ENCODE results near the gene MYT1.
"Not testable (repeated sequence)": the region's sequence is repeated elsewhere in the genome, so short reads cannot be mapped to it uniquely, and the experiment has no call there.

The MYT1 gene

GRCh38 chr20:64164123-64164836 is at the start of gene MYT1:
Gene MYT1, plus strand, starts transcription at chr20:64164452. Its CDS starts 34,410 bp downstream, at chr20:64198862.
- DNase-seq (ENCODE audit: low read depth) = no peak

DNA sequence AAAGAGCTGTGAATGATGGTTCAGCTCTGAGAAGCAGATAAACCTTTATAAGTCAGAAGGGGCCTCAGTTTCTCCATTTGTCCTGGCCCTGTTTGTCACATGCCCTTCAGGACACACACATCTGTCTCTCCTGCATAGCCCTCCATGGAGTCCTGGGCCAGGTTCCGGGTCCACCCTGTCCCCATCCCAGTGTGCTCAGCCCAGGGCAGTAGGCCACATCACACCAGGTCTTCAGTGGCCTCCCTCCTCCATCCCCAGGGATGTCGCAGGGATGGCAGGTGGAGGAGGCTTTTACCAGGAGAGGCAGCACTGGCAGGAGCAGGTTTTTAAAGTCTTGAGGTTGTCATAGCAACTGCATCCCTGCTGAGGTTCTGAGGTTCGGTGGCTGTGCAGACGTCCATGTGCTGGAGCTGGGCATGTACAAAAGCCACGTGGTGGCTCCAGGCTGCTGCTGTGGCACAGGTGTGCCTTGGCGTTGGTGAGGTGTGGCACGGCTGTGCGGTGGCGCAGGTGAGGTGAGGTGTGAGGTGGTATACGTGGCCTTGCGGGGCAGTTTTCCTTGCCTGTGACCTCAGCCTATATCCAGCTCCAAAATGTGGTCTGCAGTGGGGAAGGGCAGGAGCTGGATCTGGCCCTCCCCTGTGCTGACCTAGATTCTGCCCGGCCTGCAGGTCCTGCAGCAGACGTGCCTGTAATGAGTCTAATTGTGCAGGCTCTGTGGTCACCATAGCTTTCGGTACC is 48.9 kb upstream of the MYT1 start:
- DNase-seq (ENCODE audit: low read depth) = no peak

GRCh38 chr20:64116016-64116415 is 48.2 kb upstream of the MYT1 start:
- no peak for DNase-seq (ENCODE audit: low read depth)

DNA sequence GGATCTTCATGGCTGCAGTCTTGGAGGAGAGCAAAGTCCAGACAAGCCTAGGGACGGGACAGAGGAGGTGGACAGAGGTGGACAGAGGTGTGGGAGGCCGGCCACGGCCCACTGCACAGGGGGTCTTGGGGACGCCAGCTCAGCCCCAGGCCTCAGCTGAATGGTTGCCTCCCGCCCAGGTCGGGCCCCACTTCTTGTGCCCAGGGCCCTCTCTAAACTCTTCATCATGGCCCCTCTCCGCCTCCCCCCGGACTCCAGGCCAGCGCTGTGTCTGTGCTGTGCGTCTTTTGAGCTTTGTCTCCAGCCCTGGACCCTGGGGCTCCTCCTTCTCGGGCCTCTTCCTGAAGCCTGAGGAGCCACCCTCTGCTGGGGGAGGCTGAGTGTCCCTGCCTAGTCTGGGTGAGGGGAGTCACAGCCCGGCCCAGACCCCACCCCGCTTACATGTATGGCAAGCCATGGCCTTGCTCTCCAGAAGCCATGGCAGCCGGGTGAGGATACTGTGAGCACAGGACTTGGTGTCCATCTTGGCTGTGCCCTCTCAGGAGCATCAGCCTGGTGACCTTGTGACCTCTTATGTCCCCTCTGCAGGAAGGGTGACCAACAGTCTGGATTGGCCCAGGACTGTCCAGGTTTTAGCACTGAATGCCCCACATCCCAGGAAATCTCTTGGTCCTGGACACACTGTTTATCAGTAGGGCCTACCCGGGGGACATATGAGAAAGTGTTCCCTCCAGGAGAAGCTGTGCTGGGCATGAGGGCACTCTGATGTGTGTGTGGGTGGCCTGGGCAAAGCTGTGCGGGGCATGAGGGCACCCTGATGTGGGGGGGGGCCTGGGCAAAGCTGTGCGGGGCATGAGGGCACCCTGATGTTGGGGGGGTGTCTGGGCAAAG is 47.5 kb upstream of the MYT1 start:
- no peak for DNase-seq (ENCODE audit: low read depth)

DNA sequence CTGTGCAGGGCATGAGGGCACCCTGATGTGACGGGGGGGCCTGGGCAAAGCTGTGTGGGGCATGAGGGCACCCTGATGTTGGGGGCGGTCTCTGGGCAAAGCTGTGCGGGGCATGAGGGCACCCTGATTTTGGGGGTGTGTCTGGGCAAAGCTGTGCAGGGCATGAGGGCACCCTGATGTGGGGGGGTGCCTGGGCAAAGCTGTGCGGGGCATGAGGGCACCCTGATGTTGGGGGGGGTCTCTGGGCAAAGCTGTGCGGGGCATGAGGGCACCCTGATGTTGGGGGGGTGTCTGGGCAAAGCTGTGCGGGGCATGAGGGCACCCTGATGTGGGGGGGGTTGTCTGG is 46.8 kb upstream of the MYT1 start:
- DNase-seq (ENCODE audit: low read depth) = not testable (repeated sequence)

GRCh38 chr20:64119301-64119680 is 45.0 kb upstream of the MYT1 start:
- no peak for DNase-seq (ENCODE audit: low read depth)

DNA sequence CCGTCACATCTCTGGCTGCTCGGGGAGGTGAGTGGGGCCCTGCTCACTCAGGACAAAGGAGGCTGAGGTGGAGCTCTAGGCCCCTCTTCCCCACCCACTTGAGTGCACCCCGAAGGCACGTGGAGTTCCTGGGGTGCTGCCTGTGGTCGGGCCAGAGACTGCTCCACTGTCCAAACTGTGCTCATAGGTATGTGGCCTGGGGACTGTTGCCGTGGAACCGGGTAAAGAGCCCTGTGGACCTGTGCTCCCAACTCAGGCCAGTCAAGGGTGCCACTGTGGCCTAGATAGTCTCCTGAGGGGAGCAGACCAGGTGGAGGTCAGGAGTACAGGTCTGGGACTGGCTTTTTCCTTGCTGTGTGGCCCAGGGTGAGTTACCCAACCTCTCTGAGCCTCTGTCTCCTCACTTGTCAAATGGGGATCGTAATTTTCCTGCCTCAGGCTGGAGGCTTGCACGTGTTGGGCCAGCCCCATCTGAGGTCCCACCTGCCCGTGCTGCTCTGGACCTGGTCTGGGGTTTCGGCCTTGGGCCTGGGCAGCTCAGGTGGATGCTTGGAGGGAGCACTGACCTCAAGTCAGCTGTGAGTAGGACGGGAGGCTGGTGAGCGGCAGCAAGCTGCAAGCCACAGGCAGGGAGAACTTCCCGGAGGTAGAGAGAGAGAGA is 44.4 kb upstream of the MYT1 start:
- DNase-seq (ENCODE audit: low read depth) = no peak

DNA sequence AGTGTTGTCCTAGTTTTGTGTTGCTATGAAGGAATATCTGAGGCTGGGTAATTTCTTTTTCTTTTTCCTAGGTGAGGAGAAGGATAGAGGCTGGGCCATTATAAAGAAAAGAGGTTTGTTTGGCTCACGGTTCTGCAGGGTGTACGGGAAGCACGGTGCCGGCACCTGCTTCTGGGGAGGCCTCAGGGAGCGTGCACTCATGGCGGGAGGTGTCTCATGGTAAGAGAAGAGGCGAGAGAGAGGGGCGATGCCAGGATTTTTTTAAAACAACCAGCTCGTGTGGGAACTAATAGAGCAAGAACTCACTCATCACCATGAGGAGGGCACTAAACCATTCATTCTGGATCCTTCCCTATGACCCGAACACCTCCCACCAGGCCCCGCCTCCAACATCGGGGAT is 42.7 kb upstream of the MYT1 start:
- no peak for DNase-seq (ENCODE audit: low read depth)

- DNase-seq (ENCODE audit: low read depth) = not testable (repeated sequence)
Observed at GRCh38 chr20:64122927-64123326, 41.3 kb upstream of the MYT1 start.

DNA sequence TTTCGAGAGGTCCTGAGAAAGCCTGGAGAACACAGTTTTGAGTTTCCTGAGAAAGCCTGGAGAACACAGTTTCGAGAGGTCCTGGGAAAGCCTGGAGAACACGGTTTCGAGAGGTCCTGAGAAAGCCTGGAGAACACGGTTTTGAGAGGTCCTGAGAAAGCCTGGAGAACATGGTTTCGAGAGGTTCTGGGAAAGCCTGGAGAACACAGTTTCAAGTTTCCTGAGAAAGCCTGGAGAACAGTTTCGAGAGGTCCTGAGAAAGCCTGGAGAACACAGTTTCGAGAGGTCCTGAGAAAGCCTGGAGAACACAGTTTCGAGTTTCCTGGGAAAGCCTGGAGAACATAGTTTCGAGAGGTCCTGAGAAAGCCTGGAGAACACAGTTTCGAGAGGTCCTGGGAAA is 40.7 kb upstream of the MYT1 start:
- DNase-seq (ENCODE audit: low read depth) = not testable (repeated sequence)

DNA sequence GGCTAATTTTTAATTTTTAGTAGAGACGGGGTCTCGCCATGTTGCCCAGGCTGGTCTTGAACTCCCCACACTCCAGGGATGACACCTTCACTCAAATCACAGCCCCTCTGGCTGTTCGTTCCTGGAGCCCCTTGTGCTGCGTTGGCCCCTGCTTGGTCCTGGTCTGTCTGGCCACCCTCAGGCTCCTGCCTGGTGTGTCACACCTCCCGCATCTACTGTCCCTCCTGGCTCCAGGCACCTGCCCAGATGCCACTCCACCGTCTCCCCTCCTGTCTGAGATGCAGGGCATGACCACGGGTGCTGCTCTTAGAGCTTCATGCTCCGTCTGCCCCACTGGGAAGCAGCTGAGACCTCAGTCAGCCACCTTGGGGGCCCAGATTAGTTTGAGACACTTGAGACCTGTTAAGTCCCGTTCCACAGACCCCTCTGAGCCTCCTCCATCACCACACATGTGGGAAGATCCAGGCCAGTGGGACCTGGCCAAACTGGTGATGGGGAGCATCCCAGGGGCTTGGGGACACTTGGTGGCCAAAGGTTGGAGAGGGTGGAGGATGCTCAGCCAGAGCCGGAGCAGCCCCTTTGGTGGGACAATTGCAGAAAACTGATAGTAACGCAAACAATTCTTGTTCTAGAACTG is 35.0 kb upstream of the MYT1 start:
- no peak for DNase-seq (ENCODE audit: low read depth)

DNA sequence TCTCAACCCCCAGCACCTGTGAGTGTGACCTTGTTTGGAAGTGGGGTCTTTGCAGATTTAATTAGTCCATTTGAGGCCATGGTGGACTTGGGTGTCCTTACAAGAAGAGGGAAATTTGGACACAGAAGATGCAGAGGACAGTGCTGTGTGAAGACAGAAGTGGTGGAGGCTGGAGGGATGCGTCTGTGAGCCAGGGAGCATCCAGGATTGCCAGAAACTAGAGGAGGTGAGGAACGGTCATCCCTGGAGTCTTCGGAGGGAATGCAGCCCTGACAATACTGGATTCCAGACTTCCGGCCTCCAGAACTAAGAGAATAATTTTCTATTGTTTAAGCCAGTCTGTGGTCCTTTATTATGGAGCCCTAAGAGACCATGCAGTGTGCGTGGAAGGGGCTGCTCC is 34.0 kb upstream of the MYT1 start:
- no peak for DNase-seq (ENCODE audit: low read depth)

DNA sequence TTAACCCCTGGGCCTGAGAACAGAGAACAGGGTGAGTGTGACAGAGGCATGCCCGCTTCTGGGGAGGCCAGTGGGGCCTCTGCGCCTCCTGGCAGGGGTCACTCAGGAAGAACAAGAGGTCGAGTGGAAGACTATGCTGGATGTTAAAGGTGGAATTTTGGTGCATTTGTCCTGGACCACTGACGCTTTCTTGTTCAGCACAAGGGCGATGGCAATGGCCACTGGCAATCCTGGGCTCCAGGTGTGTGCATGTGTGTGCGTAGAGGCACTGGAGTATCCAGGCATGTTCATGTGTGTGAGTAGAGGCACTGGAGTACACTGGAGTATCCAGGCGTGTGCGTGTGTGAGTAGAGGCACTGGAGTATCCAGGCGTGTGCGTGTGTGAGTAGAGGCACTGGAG is 33.4 kb upstream of the MYT1 start:
- DNase-seq (ENCODE audit: low read depth) = no peak

DNA sequence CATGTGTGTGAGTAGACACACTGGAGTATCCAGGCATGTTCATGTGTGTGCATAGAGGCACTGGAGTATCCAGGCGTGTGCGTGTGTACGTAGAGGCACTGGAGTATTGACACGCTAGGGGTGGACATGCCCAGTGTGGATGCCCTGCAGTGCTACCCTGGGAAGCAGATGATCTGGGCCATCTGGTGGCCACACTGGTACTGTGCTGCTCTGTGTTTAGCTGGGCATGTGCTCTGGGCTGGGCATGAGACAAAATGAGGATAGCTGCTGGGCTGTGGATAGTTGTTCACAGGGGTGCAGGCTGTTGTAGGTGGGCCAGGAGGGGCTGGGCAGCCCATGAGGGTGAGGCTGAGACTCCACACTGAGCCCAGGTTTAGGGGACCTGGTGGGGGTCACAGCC is 32.8 kb upstream of the MYT1 start:
- DNase-seq (ENCODE audit: low read depth) = no peak

DNA sequence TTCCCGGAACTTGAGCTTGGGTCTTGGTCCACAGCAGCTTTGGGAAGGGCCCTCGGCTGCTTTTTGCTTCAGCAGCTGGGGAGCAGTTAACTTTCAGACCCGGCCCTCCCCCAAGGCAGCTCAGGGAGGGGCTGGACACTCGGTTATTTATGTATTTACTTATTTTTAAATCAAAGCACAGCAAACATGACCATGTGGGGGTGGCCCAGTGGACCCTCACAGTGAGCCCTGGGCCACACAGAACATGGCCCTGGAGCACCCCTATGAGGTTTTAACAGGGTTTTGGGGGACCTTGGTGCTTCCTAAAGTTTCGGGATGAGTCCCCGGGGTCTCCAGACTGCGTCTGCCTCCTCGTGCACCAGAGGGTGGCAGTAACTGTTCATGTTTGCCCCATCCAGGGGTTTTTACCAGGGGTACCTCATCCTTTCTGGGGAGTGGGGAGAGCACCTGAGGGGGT is 30.3 kb upstream of the MYT1 start:
- DNase-seq (ENCODE audit: low read depth) = no peak

- not testable (repeated sequence) for DNase-seq (ENCODE audit: low read depth)
Observed at GRCh38 chr20:64134744-64135143, 29.5 kb upstream of the MYT1 start.

DNA sequence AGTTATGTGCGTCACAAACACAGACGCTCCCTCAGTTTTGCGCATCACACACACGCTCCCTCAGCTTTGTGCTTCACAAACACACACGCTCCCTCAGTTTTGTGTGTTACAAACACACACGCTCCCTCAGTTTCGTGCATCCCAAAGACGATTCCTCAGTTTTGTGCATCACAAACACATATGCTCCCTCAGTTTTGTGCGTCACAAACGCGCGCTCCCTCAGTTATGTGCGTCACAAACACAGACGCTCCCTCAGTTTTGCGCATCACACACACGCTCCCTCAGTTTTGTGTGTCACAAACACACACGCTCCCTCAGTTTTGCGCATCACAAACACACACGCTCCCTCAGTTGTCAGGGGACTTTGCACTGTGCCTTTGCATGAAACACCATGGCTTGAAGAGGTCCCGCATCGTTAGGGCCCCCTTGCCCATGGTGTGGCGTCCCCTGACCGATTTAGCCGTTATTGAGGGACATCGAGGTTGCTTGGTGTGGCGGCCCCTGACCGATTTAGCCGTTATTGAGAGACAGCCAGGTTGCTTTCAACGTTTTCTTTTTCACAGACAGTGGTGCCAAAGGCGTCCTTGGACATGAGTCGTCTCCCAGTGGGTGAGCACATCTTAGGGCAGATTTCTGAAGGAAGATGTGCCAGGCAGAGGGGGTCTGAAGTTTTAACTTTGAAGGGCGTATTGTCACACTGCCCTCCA is 28.1 kb upstream of the MYT1 start:
- DNase-seq (ENCODE audit: low read depth) = no peak

DNA sequence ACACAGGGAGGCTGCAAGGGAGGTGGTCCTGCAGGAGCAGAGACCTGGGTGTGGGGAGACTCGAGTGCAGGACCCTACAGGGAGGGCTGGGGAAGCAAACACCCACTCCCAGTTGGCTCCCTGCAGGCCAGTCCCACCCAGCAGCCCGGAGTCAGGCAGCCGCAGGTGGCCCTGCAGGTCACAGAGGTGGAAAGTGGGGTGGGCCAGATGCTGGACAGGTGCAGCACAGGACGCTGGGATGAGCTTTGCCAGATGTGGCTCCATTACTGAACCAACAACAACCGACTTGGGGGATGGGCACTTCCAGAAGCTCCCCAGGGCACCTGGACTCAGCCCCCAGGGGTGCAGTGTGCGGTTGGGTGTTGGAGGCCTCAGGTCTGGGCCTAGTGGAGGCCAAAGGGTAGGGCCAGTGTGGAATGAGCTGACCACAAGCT is 26.6 kb upstream of the MYT1 start:
- no peak for DNase-seq (ENCODE audit: low read depth)

DNA sequence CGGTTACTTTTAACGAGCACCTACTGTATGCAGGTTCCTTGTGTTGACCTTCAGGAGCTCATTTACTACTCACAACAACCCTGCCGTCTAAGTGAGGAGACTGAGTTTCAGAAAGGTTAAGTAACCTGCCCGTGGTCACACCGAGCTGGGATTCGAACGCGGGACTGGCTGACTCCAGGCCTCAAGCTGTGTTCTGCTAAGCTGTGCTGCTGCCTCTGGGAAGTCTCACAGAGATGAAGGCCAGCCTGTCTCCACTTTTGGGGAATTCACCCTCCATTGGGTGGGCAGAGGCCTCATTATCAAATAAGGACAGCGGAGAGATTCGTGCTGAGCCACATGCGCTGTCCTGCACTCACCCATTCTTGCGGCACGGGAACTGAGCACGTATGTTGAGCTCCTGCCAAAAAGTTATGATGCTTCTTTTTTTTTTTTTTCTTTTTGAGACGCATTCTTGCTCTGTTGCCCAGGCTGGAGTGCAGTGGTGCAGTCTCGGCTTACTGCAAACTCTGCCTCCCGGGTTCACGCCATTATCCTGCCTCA is 25.9 kb upstream of the MYT1 start:
- no peak for DNase-seq (ENCODE audit: low read depth)

DNA sequence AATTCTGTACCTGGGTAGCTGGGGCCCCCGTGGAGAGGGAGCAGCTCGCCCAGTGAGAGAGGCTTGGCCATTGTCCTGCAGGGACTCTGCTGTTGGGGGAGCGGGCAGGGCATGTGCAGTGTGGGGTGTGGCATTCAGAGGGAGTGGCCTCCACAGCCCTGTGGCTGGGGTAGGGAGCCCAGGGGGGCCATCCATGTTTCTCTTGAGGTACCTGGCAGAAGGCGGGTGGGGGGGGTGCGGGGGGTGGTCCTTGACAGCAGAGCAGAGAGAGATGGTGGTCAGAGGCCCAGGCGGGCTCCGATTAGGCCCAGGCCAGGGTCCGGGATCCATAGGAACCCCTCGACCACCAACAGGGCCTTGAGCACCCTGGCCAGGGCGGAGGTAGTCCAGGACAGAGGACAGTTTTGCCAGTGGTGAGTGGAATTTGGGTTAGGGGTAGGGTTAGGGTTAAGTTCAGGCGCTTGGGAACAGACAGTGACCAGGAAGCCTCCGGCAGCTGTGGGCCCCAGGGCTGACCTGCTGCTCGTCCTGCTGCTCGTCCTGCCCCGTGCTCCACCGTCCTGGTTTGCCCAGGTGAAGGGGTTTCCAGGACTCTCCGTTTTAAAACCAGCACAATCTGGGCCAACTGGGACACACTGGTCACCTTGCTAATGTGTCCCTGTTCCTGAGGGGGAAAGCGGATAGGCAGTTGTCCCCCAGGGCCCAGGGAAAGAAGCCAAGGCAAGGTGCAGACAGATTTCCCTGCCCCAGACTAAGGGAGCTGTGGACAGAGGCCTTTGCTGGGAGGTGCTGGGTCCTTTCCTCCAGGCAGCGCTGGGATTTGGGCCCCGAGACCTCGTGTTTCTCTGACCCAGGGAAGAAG is 24.8 kb upstream of the MYT1 start:
- DNase-seq (ENCODE audit: low read depth) = no peak

Data from activated T-helper 9 cell treated with anti-CD3 and anti-CD28 coated beads, Interleukin-2, amount 50 U/mL, for 16 hours (primary cell).